ENCODE measurements around the gene ARL6IP6.
"Not testable (repeated sequence)": the region's sequence is repeated elsewhere in the genome, so short reads cannot be mapped to it uniquely, and the experiment has no call there.

ARL6IP6 gene

DNA sequence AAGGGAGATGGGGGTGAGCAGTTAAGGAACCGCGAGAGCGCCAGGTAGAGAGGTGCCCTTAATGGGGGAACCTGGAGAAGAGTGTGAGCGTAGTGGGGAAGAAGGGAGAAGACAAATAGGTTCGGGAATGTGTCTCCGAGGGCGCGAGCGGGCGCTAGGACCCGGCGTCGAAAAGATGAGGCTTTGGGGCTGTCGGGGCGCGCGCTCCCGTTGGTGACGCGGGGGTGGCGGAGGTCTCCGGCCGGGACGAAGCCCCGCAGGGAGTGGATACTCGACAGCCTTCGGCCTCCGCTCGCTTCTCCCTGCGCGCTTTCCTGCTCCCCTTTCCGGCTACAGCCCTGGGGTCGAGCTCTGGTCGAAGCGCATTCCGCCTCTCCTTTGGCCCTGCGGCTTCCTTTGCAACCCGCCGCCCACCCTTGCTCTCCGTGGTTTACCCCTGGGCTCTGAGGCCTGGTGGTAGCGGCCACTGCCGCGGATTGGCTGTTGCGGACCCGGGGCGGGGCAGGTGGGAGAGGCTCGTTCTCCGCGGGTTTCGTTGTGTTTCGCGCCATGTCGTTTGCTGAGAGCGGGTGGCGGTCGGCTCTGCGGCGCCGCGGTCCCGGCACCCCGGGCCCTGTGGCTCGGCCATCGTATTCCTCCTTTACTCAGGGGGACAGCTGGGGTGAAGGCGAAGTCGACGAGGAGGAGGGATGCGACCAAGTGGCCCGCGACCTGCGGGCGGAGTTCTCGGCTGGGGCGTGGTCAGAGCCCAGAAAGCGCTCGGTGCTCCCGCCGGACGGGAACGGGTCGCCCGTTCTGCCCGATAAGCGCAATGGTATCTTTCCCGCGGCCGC, at the start of gene ARL6IP6:
TSS of gene ARL6IP6 (plus strand) at position 545 of the 833 bp plus-strand sequence. CDS start at position 550, 5 bp downstream.
- no peak for FAIRE-seq

DNA sequence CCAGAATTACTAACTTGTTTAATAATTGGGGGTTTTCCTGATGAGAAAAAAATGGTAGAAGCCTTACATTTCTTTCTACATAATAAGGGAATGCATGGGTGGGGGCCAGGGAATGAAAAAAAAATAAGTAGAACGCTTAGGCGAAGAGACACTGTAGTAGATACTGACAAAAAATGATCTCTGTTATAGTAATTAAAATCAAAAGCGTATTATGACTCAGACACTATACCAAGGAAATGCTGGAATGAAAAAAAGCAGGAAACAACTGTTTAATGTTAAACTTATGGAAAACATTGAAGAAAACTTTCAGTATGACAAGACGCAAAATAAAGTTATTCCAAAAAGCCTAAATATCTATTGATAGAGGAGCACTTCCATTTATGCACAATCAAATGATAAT, 44.1 kb upstream of the ARL6IP6 start:
- no peak for FAIRE-seq

DNA sequence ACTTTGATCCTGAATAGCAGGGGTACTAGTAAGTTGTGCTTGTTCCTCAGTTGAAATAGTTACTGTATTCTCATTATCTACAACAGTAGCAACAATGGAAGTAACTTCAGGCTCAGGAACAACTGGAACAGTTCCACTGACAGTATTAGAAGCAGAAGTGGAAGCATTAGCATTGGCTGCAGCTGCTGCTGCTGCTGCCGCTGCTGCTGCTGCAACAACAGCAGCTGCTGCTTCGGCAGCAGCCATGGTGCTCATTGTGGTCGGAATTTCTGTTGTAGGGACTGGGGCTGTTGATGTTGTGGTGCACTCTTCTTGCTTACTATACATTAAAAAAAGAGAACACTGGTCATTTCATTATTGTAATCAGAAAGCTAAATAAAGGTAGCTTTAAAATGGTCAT, 42.0 kb upstream of the ARL6IP6 start:
- FAIRE-seq: no peak

DNA sequence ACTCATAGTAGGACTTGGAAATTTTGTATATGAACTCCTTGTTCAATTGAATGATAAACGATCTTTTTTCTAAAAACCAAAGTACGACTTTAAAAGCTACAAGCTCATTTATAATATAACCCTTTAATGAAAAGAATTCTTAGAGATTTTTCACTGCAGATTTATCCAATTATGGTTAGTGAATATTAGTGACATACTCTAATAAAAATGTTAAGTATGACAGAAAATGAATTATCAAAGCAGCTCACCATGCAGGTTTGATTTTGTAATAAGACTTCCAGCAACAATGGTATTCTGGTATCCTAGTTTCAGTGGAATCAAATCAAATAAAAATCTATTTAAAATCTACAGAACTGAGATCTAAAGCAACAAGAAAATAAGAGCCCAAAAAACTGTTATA, 39.6 kb upstream of the ARL6IP6 start:
- no peak for FAIRE-seq

DNA sequence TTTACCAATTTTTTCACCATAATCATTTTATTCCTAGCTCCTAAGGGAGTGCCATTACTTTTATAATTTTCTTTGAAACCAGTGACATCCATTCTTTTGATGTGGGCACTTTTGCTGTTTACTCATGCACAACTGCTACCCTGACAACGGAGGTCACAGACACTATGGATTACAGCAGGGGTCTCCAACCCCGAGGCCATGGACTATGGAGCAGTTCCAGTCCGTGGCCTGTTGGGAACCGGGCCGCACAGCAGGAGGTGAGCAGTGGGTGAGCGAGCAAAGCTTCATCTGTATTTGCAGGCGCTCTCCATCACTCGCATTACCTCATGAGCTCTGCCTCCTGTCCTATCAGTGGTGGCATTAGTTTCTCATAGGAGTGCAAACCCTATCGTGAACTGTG, 35.8 kb upstream of the ARL6IP6 start:
- FAIRE-seq: no peak

DNA sequence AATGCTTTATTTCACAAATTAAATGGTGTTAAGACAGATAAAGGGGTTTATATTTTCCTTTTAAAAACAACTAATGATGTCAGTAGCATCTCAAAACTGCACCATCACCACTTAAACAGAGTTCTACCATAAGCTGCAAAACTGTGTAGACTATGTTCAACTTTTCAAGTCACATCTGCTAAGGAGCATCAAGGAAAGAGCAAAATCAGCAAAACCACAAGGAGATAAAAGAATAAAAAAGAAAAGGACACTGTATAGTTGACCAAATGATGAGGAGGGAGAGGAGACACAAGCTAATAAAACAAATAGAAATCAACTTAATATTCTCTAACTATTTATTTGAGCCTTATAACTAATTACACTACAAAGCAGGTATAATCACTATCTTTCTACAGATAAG, 35.0 kb upstream of the ARL6IP6 start:
- FAIRE-seq: no peak

DNA sequence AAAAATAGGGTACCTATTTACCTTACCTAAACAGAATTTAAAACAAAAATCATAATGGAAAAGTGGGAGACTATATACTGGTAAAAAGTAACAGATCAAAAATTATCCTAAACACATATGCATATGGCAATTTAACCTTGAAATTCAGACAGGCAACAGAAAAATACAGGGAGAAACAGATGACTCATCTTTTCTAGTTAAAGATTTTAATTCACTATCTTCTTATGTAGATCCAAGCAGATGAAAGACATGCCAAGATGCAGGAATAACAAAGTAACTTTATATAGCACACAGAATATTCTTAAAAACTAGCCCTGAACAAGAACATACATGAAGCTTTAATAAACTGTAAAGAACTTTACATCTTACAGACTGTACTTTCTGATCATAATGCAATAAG, 32.1 kb upstream of the ARL6IP6 start:
- FAIRE-seq: no peak

DNA sequence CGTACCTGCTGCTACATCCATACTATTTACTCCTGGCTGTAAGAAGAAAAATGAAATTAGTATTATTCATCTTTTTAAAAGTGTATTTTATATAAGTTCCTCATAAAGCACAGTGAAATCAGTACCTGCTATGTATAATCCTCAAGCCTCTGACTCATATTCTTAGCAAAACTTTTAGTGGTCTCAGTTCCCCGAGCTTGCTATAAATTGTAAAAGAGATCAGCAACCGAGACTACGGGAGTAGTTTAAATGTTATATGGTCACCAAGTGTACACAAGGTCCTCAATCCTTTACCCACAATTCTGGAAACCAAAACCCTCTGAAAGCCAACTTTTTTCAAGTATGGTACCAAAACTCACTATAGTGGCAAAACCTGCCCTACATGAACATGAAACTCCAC, 25.4 kb upstream of the ARL6IP6 start:
- no peak for FAIRE-seq

DNA sequence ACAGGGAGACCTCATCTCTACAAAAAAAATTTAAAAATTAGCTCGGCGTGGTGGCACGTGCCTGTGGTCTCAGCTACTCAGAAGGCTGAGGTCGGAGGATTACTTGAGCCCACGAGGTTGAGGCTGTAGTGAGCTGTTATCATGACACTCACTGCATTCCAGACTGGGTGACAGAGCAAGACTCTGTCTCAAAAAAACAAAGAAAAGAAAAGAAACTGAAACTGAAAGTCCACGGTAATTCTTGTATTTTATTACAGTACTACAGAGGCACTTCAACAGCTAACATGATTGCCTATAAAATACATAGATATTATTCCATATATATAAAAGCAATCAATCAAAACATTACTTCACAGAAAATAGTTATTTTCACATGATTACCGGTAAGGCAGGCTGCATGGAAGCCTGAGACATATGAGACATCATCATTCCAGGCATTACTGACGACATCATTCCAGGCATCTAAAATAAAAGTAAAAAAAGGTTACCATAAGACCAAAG, 24.2 kb upstream of the ARL6IP6 start:
- no peak for FAIRE-seq

DNA sequence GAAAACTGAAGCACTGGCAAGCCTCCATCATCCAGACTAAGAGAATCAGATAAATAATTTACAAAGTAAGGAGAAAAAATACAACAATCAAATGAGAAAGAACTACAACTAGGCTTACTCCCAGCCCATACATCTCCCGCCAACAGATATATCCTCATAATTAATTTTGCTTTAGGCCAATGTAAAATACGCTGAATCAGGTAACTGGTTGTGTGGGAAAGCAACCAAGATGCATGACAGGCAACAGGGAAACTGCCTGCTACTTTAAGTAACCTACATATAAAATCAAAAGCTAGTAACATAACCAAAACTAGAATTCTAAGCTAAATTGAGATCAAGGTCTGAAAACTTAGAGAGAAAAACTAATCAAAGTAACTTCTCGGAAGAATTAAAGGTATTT, 22.7 kb upstream of the ARL6IP6 start:
- FAIRE-seq: no peak

DNA sequence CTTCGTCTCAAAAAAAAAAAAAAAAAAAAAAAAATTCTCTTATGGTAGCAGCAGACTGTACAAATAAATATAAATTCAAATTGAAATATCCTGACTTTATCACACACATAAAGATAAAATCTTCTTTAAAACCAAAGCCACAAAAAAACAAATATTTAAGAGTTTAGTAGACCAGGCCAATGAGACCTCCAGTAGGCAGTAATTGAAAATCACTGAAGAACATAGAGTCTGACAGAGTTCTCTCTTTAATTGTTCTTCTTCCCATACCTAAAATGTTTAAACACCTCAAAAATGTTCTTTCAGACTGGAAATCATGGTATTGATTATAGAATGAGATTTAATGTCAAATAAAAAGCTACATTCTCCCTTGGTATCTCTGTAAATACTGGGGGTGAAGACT, 21.9 kb upstream of the ARL6IP6 start:
- FAIRE-seq: no peak

DNA sequence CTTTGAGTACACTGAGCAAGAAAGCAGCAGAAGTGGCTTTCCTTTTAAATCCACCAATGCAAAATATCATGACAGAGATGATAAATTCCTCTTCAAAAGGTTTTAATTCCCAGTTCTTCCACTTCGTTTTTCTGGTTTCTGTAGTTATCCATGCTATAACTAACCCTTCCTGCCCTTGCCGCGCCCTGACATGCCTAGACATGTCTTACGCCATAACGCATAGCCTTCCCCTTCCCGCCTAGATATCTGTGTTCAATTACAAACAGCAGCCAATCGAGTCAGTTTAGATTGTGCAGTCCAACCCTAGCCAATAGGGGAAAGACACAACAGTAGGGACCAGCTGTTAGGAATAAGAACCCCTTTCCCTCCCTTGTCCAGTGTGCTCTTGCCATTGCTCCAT, 17.2 kb upstream of the ARL6IP6 start:
- FAIRE-seq: no peak

DNA sequence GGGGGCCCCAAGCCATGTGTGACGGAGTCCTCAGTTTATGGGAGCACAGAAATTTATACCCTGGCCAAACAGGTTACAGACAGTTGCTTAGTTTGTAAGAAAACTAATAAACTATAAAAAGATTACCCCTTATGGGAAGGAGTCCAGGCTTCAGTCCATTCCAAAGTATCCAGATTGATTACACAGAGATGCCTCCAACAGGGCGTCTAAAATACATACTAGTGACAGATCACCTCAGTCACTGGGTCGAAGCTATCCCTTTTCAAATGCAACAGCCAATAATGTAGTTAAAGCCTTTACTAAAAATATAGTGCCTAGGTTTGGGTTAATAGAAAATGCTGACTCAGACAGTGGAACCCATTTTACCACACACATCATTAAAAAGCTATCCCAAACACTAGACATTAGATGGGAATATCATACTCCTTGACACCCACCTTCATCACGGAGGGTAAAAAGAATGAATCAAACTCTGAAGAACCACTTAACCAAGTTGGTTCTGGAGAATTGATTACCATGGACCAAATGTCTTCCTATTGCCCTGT, 11.9 kb upstream of the ARL6IP6 start:
- no peak for FAIRE-seq

DNA sequence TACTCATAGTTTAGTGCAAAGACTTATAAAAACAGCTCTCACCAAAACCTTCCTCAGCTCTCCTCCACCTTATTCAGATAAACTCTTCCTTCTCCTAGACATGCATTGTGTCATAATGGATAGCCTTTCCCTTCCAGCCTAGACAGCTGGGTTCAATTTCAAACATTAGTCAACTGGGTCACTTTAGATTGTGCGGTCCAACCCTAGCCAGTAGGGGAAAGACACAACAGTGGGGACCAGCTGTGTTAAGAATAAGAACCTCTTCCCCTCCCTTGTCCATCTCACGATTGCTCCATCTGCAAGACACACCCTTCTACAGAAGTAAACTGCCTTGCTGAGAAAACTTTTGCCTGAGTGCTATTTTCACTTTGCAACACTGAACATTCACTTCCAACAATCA, 9.7 kb upstream of the ARL6IP6 start:
- no peak for FAIRE-seq

DNA sequence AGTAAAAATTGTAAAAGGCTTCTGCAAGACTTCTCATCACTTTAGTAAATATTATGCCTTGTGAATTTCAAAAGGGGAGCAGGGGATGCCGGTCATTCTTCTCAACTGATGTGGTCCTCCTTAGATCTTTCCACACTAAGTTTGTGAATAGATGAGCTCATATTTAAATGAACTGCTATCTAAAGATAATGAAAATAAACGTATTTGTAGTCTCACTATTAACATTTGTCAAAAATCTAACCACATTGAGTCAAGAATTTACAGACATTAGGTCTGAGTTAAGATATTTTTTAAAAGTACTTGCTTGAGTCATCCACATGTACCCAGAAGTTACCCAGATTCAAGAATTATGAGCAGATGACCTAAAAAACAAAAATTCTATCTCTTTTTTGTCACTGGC, 7.7 kb upstream of the ARL6IP6 start:
- FAIRE-seq: no peak

DNA sequence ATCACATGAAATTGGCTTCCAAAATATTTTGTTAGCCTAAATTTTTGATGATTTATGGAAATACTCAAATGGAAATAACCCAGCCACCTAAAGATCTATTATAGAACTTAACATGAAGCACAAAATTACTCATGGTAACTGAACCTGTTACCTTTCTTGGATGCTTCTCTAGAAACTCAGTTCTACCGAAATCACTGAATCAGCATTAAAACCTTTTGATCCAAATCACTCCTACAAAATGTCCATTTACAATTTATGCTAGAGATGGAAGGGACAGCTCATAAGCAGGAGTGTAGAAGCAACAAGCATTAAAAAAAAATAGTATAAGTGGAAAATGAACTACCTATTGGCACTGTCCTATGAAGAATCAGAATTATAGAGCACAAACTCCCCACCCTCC, 3.3 kb upstream of the ARL6IP6 start:
- FAIRE-seq: no peak

DNA sequence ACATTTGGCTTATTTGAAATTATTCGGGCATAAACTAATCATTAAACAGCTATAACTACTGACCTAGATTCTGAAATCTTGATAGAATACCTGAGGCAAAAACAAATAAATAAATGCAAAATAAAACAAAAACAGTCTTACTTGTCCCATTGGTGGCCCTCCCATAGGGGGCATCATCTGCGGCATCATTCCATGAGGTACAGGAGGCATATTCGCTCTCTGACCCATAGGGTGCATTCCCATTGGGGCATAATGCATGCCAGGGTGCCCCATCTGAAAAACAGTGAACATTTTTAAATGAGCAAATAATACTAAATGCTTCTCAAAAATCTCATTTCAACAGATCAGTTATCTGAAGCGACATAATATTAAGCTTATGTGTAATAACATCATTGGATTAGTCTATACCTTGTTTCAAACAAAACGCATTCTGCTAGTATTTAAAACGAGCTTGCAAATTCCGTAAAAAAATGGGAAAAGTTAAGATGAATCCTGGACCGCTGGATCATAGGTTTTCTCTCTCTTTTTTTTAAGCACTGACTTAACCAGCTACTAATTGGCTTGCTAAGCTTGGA, 2.5 kb upstream of the ARL6IP6 start:
- peak; percentile 64 for FAIRE-seq

DNA sequence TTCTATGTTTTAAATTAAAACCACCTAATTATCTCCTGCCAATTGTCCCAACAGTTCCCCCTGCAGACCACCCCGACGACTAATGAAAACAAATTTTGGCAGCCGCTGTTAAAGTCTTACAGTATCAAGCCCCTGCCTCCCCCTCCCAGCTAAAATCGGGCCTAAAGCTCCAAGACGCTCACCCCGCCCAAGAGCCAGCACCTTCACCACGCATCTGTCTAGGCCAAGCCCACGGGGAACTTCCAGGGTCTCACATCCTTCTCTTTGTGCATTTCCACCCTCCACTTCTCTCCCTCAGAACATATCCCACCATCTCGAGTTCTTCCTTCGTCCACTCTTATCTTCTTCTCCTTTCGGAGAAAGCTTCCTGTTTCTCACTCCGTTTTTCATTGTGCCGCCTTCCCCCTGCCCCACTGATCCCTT, 1.6 kb upstream of the ARL6IP6 start:
- FAIRE-seq: no peak

DNA sequence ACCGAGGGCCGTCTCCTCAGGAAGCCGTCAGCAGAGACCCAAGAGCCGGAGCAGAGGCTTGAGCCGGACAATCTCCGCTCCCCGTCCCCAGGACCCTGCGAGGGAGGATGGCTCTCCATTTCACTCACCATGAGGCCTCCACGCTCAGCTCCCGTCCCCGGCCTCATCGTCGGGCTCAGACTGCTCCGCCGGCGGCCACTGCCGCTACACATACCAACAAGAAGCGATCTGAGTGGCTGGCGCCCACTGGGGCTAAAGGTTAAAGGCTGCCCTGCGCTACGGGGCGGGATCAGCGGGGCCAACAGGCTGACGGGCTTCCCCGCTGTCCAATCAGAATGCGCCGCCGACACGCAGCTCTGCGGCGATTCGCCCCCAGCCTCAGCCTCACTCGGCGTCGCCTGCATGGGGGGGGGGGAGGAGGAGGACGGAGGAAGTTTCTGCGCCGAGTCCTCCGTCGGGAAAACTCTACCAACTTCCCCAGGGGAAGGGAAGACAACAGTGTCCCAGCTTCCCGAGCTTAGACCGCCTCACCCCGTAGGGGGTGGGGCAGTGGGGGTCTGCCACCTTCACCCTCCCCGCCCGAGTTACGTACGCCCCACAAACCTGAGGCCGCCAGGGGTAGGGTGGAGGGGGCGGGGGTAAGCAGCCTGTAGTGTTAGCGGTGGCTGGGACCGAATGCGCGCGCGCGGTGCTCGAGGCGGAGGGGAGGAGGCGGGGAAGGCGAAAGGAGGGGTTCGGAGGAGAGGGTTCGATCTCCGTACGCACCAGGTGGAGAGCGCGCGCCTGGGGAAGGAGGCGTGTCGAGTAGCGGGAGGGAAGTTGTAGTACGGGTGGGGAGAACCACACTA, 968 bp upstream of the ARL6IP6 start, which contains the start of gene PRPF40A:
TSS of gene PRPF40A (minus strand) at position 234 of the 848 bp plus-strand sequence. CDS start at position 212, 22 bp downstream.
- FAIRE-seq: peak; percentile 93

DNA sequence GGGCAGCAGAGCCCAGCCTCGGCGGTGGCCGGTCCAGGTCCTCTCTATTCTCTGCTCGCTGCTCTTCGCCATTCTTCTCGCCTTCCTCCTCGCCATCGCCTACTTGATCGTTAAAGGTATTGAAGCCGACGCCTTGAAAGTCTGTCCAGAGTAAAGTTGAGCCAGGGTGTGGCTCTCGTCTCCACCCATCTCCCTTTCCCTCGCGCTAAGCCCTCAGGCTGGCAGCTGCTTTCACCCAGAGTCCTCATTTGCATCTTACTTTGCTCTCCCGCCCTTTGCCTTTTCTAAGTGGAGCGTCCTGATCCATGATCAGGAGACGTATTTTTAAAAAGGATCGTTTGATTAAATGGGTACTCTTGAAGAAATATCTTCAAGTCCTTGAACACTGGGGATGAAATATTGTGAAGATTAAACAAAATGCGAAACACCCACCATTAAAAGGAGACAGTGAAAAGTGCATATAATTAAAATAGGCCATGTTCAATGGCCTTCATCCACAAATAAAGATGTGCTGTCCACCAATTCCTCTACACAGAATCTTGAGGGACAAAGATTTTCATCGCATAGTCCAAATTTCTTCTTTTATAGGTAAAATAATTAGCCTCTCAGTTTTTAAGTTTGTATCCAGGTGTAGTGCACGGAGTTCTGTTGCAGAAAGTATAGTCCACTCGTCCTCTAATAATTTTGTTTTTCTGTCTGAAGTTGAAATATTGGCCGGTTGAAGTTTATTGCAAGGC, 657 bp downstream of the ARL6IP6 start:
- FAIRE-seq: no peak

DNA sequence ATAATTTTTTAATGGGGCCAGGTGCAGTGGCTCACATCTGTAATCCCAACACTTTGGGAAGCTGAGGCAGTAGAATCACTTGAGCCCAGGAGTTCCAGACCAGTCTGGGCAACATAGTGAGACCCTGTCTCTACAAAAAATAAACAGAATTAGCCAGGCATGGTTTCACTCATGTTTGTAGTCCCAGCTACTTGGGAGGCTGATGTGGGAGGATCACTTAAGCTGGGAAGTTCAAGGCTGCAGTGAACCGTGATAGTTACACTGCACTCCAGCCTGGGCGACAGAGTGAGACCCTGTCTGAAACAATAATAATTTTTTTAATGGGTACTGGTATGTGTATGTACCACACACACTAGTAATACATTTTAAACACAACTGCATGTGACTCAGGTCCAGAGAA, 2.4 kb downstream of the ARL6IP6 start:
- FAIRE-seq: no peak

DNA sequence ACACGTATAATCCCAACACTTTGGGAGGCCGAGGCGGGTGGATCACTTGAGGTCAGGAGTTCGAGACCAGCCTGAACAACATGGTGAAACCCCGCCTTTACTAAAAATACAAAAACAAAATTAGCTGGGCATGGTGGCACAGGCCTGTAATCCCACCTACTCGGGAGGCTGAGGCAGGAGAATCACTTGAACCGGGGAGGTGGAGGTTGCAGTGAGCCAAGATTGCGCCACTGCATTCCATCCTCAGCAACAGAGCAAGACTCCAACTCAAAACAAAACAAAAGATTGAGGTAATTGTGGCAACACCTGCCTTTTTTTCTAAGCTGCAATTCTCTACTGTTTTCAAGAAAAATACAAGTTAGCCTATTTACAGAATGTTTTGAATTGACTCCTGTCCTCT, 4.2 kb downstream of the ARL6IP6 start:
- not testable (repeated sequence) for FAIRE-seq

Data from A204.1 (cell line).